ENCODE results near the gene LHPP.
A peak's percentile ranks its signal among the peaks of the same experiment; 100 is the strongest.

LHPP gene

GRCh38 chr10:124653811-124654651 lies 192.4 kb downstream of the LHPP start:
- Histone ChIP-seq H3K27me3 (ENCODE audit: control insufficient read depth in 3 of 3, insufficient read depth in 3 of 3, low read depth in 1 of 3, low read length in 3 of 3) (no peaks in the 10 kb centered on the region), H3K9ac (ENCODE audit: low read depth, low read length, poor library complexity) (peak overlapping the region; percentile 7), H3K4me2 (ENCODE audit: insufficient read depth, low read length, poor library complexity, severe bottlenecking) (no peak overlapping the region), H2BK12ac (ENCODE audit: low read length) (peak overlapping the region; percentile 3), H3K79me1 (ENCODE audit: low read depth, low read length) (peaks cover 8% of the 10 kb centered on the region), H2BK15ac (ENCODE audit: low read length) (no peak overlapping the region), H3K36me3 (replicated peaks in 1 of 2; ENCODE audit: control insufficient read depth in 2 of 2, insufficient read depth in 2 of 2, low read length in 2 of 2) (peaks cover 8 to 29% of the 10 kb centered on the region in 2 donors), H3K4ac (ENCODE audit: low read length) (no peak overlapping the region), H3K4me1 (ENCODE audit: control insufficient read depth in 2 of 2, insufficient read depth in 1 of 2, low read depth in 1 of 2, low read length in 2 of 2) (peaks cover 8 to 25% of the 10 kb centered on the region in 2 donors), H2BK120ac (ENCODE audit: low read depth, low read length) (no peak overlapping the region), H3K18ac (ENCODE audit: low read length) (peak overlapping the region; percentile 84), H2AK5ac (ENCODE audit: low read depth, low read length) (peak overlapping the region; percentile 61), H2AFZ (ENCODE audit: low read length) (no peak overlapping the region), H3K23ac (ENCODE audit: low read depth, low read length, poor library complexity) (no peak overlapping the region), H4K8ac (ENCODE audit: low read depth, low read length) (no peak overlapping the region), H3K4me3 (ENCODE audit: low read length in 2 of 2) (no peak overlapping the region), H4K91ac (ENCODE audit: low read depth, low read length, poor library complexity) (no peak overlapping the region), H3K9me3 (replicated peaks in 1 of 2; ENCODE audit: control insufficient read depth in 2 of 2, insufficient read depth in 1 of 2, low read depth in 1 of 2, low read length in 2 of 2) (no peaks in the 10 kb centered on the region), H3K14ac (ENCODE audit: low read length) (no peak overlapping the region), H2BK5ac (ENCODE audit: low read length) (no peak overlapping the region), H3K27ac (replicated peaks; ENCODE audit: low read length) (no peak overlapping the region)
- no CpG with 5 or more reads among the region's 17 CpGs for WGBS, 2 donors (ENCODE audit: extremely low coverage in 2 of 2, insufficient read length in 2 of 2, insufficient replicate concordance in 1 of 2)
- DNase-seq (ENCODE audit: low spot score), result no peak

- Histone ChIP-seq H3K4me3 (ENCODE audit: low read length in 2 of 2) (no peak overlapping the region), H3K4me2 (ENCODE audit: insufficient read depth, low read length, poor library complexity, severe bottlenecking) (no peak overlapping the region), H3K9ac (ENCODE audit: low read depth, low read length, poor library complexity) (peak overlapping the region; percentile 6), H3K18ac (ENCODE audit: low read length) (peak overlapping the region; percentile 84), H4K91ac (ENCODE audit: low read depth, low read length, poor library complexity) (no peak overlapping the region), H3K23ac (ENCODE audit: low read depth, low read length, poor library complexity) (no peak overlapping the region), H3K4ac (ENCODE audit: low read length) (no peak overlapping the region), H2BK120ac (ENCODE audit: low read depth, low read length) (peak overlapping the region; percentile 43), H3K27ac (replicated peaks; ENCODE audit: low read length) (no peak overlapping the region), H2AK5ac (ENCODE audit: low read depth, low read length) (peak overlapping the region; percentile 61), H3K4me1 (ENCODE audit: control insufficient read depth in 2 of 2, insufficient read depth in 1 of 2, low read depth in 1 of 2, low read length in 2 of 2) (peaks cover 8 to 19% of the 10 kb centered on the region in 2 donors), H2BK5ac (ENCODE audit: low read length) (peak overlapping the region; percentile 63), H3K36me3 (replicated peaks in 1 of 2; ENCODE audit: control insufficient read depth in 2 of 2, insufficient read depth in 2 of 2, low read length in 2 of 2) (peaks cover 8 to 29% of the 10 kb centered on the region in 2 donors), H3K14ac (ENCODE audit: low read length) (no peak overlapping the region), H2BK15ac (ENCODE audit: low read length) (no peak overlapping the region), H3K79me1 (ENCODE audit: low read depth, low read length) (peaks cover 8% of the 10 kb centered on the region), H3K27me3 (ENCODE audit: control insufficient read depth in 3 of 3, insufficient read depth in 3 of 3, low read depth in 1 of 3, low read length in 3 of 3) (no peaks in the 10 kb centered on the region), H4K8ac (ENCODE audit: low read depth, low read length) (no peak overlapping the region), H2AFZ (ENCODE audit: low read length) (no peak overlapping the region), H3K9me3 (replicated peaks in 1 of 2; ENCODE audit: control insufficient read depth in 2 of 2, insufficient read depth in 1 of 2, low read depth in 1 of 2, low read length in 2 of 2) (no peaks in the 10 kb centered on the region), H2BK12ac (ENCODE audit: low read length) (no peak overlapping the region)
- DNase-seq (ENCODE audit: low spot score), result no peak
- WGBS, 2 donors (ENCODE audit: extremely low coverage in 2 of 2, insufficient read length in 2 of 2, insufficient replicate concordance in 1 of 2), result no CpG with 5 or more reads among the region's 7 CpGs
These were observed 193.1 kb downstream of the LHPP start for GRCh38 chr10:124654686-124655085.

DNA sequence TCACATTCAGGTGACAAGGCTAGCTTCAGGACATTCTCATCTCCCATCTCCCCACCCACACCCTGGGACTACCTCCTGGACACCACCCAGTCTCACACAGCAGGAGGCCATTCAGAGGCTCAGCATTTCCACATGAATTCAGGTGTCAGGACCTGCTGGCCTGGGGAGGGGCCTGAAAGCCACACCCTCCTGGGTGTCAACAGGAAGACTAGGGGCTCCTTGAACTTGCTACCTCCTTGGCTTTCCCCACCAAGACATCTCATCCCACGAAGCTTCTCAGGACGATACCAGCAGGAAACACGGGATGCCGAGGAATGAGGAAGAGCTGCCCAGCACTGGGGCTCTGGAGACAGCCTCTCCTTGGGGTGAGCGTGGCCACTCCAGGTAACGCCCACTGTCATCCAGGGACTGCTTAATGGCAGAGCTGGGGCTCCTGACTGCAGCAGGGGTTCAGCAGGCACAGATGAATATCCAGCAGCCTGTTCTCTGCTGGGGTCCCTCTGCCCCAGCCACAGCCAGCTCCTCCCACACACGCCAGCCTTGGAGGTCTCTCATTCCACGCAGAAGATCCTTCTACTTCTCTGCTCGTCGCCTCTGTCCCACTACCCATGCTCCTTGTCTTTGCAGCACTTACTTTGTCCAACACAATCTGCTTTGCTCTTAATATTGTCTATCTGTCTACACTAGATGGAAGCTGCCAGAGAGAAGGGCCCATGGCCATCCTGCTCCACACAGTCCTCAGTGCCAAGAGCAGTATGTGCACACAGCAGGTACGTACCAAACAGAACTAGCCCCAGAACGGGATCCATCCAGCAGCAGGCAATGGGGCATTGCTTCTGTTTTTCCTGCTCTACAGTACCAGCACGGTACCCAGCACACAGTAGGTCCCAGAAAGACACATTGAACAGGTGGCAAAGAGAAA lies 193.8 kb downstream of the LHPP start:
- peak overlapping the region; percentile 48 for H3K18ac ChIP-seq (ENCODE audit: low read length)
- H3K4me3 ChIP-seq (ENCODE audit: low read length in 2 of 2), result no peak overlapping the region
- peak overlapping the region; percentile 43 for H2BK120ac ChIP-seq (ENCODE audit: low read depth, low read length)
- peaks cover 8 to 16% of the 10 kb centered on the region in 2 donors for H3K4me1 ChIP-seq (ENCODE audit: control insufficient read depth in 2 of 2, insufficient read depth in 1 of 2, low read depth in 1 of 2, low read length in 2 of 2)
- peak overlapping the region; percentile 7 for H3K9ac ChIP-seq (ENCODE audit: low read depth, low read length, poor library complexity)
- H4K91ac ChIP-seq (ENCODE audit: low read depth, low read length, poor library complexity), result no peak overlapping the region
- H3K4me2 ChIP-seq (ENCODE audit: insufficient read depth, low read length, poor library complexity, severe bottlenecking), result no peak overlapping the region
- H3K14ac ChIP-seq (ENCODE audit: low read length), result no peak overlapping the region
- H2BK5ac ChIP-seq (ENCODE audit: low read length), result peak overlapping the region; percentile 63
- H3K79me1 ChIP-seq (ENCODE audit: low read depth, low read length), result peaks cover 8% of the 10 kb centered on the region
- H3K27ac ChIP-seq (replicated peaks; ENCODE audit: low read length), result no peak overlapping the region
- H3K4ac ChIP-seq (ENCODE audit: low read length), result no peak overlapping the region
- WGBS, 2 donors (ENCODE audit: extremely low coverage in 2 of 2, insufficient read length in 2 of 2, insufficient replicate concordance in 1 of 2), result no CpG with 5 or more reads among the region's 13 CpGs
- H2BK15ac ChIP-seq (ENCODE audit: low read length), result no peak overlapping the region
- H3K36me3 ChIP-seq (replicated peaks in 1 of 2; ENCODE audit: control insufficient read depth in 2 of 2, insufficient read depth in 2 of 2, low read length in 2 of 2), result peaks cover 8 to 28% of the 10 kb centered on the region in 2 donors
- H4K8ac ChIP-seq (ENCODE audit: low read depth, low read length), result no peak overlapping the region
- H3K9me3 ChIP-seq (replicated peaks in 1 of 2; ENCODE audit: control insufficient read depth in 2 of 2, insufficient read depth in 1 of 2, low read depth in 1 of 2, low read length in 2 of 2), result no peaks in the 10 kb centered on the region
- H3K23ac ChIP-seq (ENCODE audit: low read depth, low read length, poor library complexity), result peak overlapping the region; percentile 65
- no peaks in the 10 kb centered on the region for H3K27me3 ChIP-seq (ENCODE audit: control insufficient read depth in 3 of 3, insufficient read depth in 3 of 3, low read depth in 1 of 3, low read length in 3 of 3)
- H2AFZ ChIP-seq (ENCODE audit: low read length), result no peak overlapping the region
- no peak for DNase-seq (ENCODE audit: low spot score)
- H2BK12ac ChIP-seq (ENCODE audit: low read length), result no peak overlapping the region
- no peak overlapping the region for H2AK5ac ChIP-seq (ENCODE audit: low read depth, low read length)

GRCh38 chr10:124656113-124656490 lies 194.5 kb downstream of the LHPP start:
- no CpG with 5 or more reads among the region's 7 CpGs for WGBS, 2 donors (ENCODE audit: extremely low coverage in 2 of 2, insufficient read length in 2 of 2, insufficient replicate concordance in 1 of 2)
- peaks cover 8% of the 10 kb centered on the region for H3K79me1 ChIP-seq (ENCODE audit: low read depth, low read length)
- H2AFZ ChIP-seq (ENCODE audit: low read length), result no peak overlapping the region

More at GRCh38 chr10:124656113-124656490, 194.5 kb downstream of the LHPP start:
- no peak overlapping the region for H3K18ac ChIP-seq (ENCODE audit: low read length)
- H2AK5ac ChIP-seq (ENCODE audit: low read depth, low read length), result no peak overlapping the region
- H4K91ac ChIP-seq (ENCODE audit: low read depth, low read length, poor library complexity), result no peak overlapping the region
- peak overlapping the region; percentile 65 for H3K23ac ChIP-seq (ENCODE audit: low read depth, low read length, poor library complexity)
- DNase-seq (ENCODE audit: low spot score), result no peak
- H2BK120ac ChIP-seq (ENCODE audit: low read depth, low read length), result no peak overlapping the region
- no peak overlapping the region for H3K4ac ChIP-seq (ENCODE audit: low read length)
- peaks cover 2 to 11% of the 10 kb centered on the region in 2 donors for H3K4me1 ChIP-seq (ENCODE audit: control insufficient read depth in 2 of 2, insufficient read depth in 1 of 2, low read depth in 1 of 2, low read length in 2 of 2)
- H3K9ac ChIP-seq (ENCODE audit: low read depth, low read length, poor library complexity), result no peak overlapping the region
- H3K9me3 ChIP-seq (replicated peaks in 1 of 2; ENCODE audit: control insufficient read depth in 2 of 2, insufficient read depth in 1 of 2, low read depth in 1 of 2, low read length in 2 of 2), result no peaks in the 10 kb centered on the region
- no peak overlapping the region for H2BK12ac ChIP-seq (ENCODE audit: low read length)
- H2BK5ac ChIP-seq (ENCODE audit: low read length), result peak overlapping the region; percentile 63
- no peak overlapping the region for H3K4me3 ChIP-seq (ENCODE audit: low read length in 2 of 2)
- H3K27me3 ChIP-seq (ENCODE audit: control insufficient read depth in 3 of 3, insufficient read depth in 3 of 3, low read depth in 1 of 3, low read length in 3 of 3), result no peaks in the 10 kb centered on the region
- H3K27ac ChIP-seq (replicated peaks; ENCODE audit: low read length), result no peak overlapping the region
- H2BK15ac ChIP-seq (ENCODE audit: low read length), result no peak overlapping the region
- no peak overlapping the region for H3K4me2 ChIP-seq (ENCODE audit: insufficient read depth, low read length, poor library complexity, severe bottlenecking)
- peaks cover 9 to 34% of the 10 kb centered on the region in 2 donors for H3K36me3 ChIP-seq (replicated peaks in 1 of 2; ENCODE audit: control insufficient read depth in 2 of 2, insufficient read depth in 2 of 2, low read length in 2 of 2)
- H3K14ac ChIP-seq (ENCODE audit: low read length), result no peak overlapping the region
- H4K8ac ChIP-seq (ENCODE audit: low read depth, low read length), result no peak overlapping the region

All from neuronal stem cell (in vitro differentiated cells).